GM23248 (cell line): ENCODE data around the gene PARVA. TPM values are rescaled to one million over a fixed set of nuclear protein-coding genes. Genes with fewer than 3 reads are reported as not detected.

Source experiments
- DNase-seq: peaks from one replicate; pipeline ENCODE4 v3.0.0-alpha.2; 2015
- H2AFZ ChIP-seq: fragments of 200-600 bp; sonication (generic); 2 replicates; pipeline ENCODE4 v1.6.1; 2016; ENCODE audit warnings: antibody characterized with exemption
- H3F3A ChIP-seq: fragments of 200-600 bp; sonication (generic); 2 replicates; pipeline ENCODE4 v1.6.1; 2016; ENCODE audit warnings: mild to moderate bottlenecking, antibody characterized with exemption, mixed run types; ENCODE audit not compliant: insufficient read depth
- H3K27ac ChIP-seq: fragments of 200-600 bp; sonication (generic); 2 replicates; pipeline ENCODE4 v1.5.1; 2016; ENCODE audit warnings: mild to moderate bottlenecking
- H3K27me3 ChIP-seq: fragments of 200-600 bp; sonication (generic); replicated peaks from 2 replicates; pipeline ENCODE4 v1.6.1; 2016; ENCODE audit warnings: mild to moderate bottlenecking; ENCODE audit not compliant: insufficient read depth
- H3K36me3 ChIP-seq: fragments of 200-600 bp; sonication (generic); 2 replicates; pipeline ENCODE4 v1.6.1; 2016; ENCODE audit warnings: low read depth, mild to moderate bottlenecking
- H3K4me1 ChIP-seq: fragments of 200-600 bp; sonication (generic); 2 replicates; pipeline ENCODE4 v1.6.1; 2016; ENCODE audit warnings: mild to moderate bottlenecking; ENCODE audit not compliant: insufficient read depth
- H3K4me2 ChIP-seq: fragments of 200-600 bp; sonication (generic); one replicate; pipeline ENCODE4 v1.6.1; 2016; ENCODE audit warnings: mild to moderate bottlenecking; ENCODE audit not compliant: unreplicated experiment
- H3K4me3 ChIP-seq: fragments of 200-600 bp; sonication (generic); 2 replicates; pipeline ENCODE4 v1.5.1; 2016; ENCODE audit warnings: mild to moderate bottlenecking
- H3K79me2 ChIP-seq: fragments of 200-600 bp; sonication (generic); 2 replicates; pipeline ENCODE4 v1.6.1; 2016; ENCODE audit warnings: mild to moderate bottlenecking; ENCODE audit not compliant: insufficient read depth
- H3K9ac ChIP-seq: fragments of 200-600 bp; sonication (generic); 2 replicates; pipeline ENCODE4 v1.6.1; 2016; ENCODE audit warnings: mild to moderate bottlenecking
- H3K9me2 ChIP-seq: fragments of 200-600 bp; sonication (generic); 2 replicates; pipeline ENCODE4 v1.6.1; 2016; ENCODE audit warnings: mixed run types, mild to moderate bottlenecking, moderate library complexity; ENCODE audit not compliant: insufficient read depth
- H3K9me3 ChIP-seq: fragments of 200-600 bp; sonication (generic); one replicate; pipeline ENCODE4 v1.6.1; 2017; ENCODE audit warnings: low read depth
- H4K20me1 ChIP-seq: fragments of 200-600 bp; sonication (generic); 2 replicates; pipeline ENCODE4 v1.6.0; 2016; ENCODE audit not compliant: insufficient read depth
- EZH2 ChIP-seq: fragments of 200-600 bp; sonication (generic); IDR thresholded peaks from 2 replicates; pipeline ENCODE4 v1.6.1; 2018; ENCODE audit warnings: antibody characterized with exemption, mild to moderate bottlenecking; ENCODE audit not compliant: insufficient read depth, poor library complexity, severe bottlenecking
- EZH2phosphoT487 ChIP-seq: fragments of 200-600 bp; sonication (generic); IDR thresholded peaks from 2 replicates; pipeline ENCODE4 v1.6.1; 2018; ENCODE audit warnings: antibody characterized with exemption, moderate library complexity, mild to moderate bottlenecking, low read depth; ENCODE audit not compliant: insufficient read depth
- WGBS, 2 experiments: methylation state at CpG; one replicate each; pipeline ENCODE4 v1.1.6; 2015 to 2017; ENCODE audit warnings: low lambda C conversion rate in 2 of 2, low coverage in 1 of 2; ENCODE audit errors: missing lambda C conversion rate in 2 of 2; 5-methylcytosine and 5-hydroxymethylcytosine counted together
- in situ Hi-C: fragments of 300-500 bp; cut with MboI; formaldehyde crosslinking; loops from 2 replicates; pipeline ENCODE4 v1.15.0; 2020
- polyA plus RNA-seq: library from polyadenylated mRNA; unstranded; fragments of >200 nt; fragmentation: Nextera tagmentation; extraction: Ambion mirVana; gene quantifications from 2 replicates; pipeline ENCODE4 v1.2.1, GENCODE V29; 2016
- total RNA-seq: library from RNA; depleted of rRNA; stranded (reverse); fragments of >200 nt; shearing (Covaris generic); gene quantifications from 2 replicates; pipeline ENCODE4 v1.2.3, GENCODE V29; 2014

PARVA gene
- total and polyA plus RNA-seq, 2 experiments from 2014 or later: 87.9 to 121 TPM

DNA sequence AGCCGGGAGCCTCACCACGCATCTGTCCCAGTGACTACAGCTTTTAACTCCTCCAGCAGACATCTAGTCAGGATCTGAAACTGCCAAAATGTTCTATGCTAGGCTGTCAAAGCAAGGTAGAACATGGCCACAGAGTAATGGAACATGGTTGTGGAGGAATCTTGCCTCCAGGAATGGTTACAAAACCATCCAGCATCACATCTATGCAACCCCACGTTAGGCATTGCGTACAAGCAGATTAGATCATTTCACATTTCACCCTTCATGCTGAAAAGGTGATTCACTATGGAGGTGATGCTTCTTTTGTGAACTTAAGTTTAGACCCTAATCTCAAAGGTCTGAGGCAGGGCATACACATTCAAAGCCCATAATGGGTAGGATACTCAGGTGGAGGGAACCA is 103.0 kb downstream of the PARVA start:
- H3F3A ChIP-seq: no peaks in the 10 kb centered on the region
- no peak overlapping the region for H3K4me2 ChIP-seq
- peaks cover 47% of the 10 kb centered on the region for H3K79me2 ChIP-seq
- no peaks in the 10 kb centered on the region for H3K27me3 ChIP-seq
- H3K36me3 ChIP-seq: peaks cover 42% of the 10 kb centered on the region
- H4K20me1 ChIP-seq: no peaks in the 10 kb centered on the region
- H3K9ac ChIP-seq: no peak overlapping the region
- in situ Hi-C loops: no loop called here
- no peak for TF ChIP-seq EZH2
- TF ChIP-seq EZH2phosphoT487: no peak
- WGBS, 2 experiments: 87 to 92% methylated on average over 4 of the region's 4 CpGs
- H3K9me3 ChIP-seq: no peaks in the 10 kb centered on the region
- no peaks in the 10 kb centered on the region for H3K9me2 ChIP-seq
- H3K27ac ChIP-seq: no peak overlapping the region
- no peak overlapping the region for H2AFZ ChIP-seq
- no peak for DNase-seq
- no peak overlapping the region for H3K4me3 ChIP-seq
- no peaks in the 10 kb centered on the region for H3K4me1 ChIP-seq

- Histone ChIP-seq H3K4me3 (no peak overlapping the region), H4K20me1 (no peaks in the 10 kb centered on the region), H3F3A (0 out of 2 replicates have a peak, but pooled peaks cover 1% of the 10 kb centered on the region), H3K4me2 (no peak overlapping the region), H3K27me3 (no peaks in the 10 kb centered on the region), H2AFZ (no peak overlapping the region), H3K9me3 (no peaks in the 10 kb centered on the region), H3K9ac (no peak overlapping the region), H3K9me2 (no peaks in the 10 kb centered on the region), H3K4me1 (no peaks in the 10 kb centered on the region), H3K27ac (no peak overlapping the region), H3K36me3 (peaks cover 48% of the 10 kb centered on the region), H3K79me2 (peaks cover 39% of the 10 kb centered on the region)
- DNase-seq: no peak
- TF ChIP-seq EZH2phosphoT487 (no peak), EZH2 (no peak)
- in situ Hi-C loops: no loop called here
- WGBS, 2 experiments: 100% methylated on average over 2 of the region's 2 CpGs
Observed at GRCh38 chr11:12482839-12483238, 105.5 kb downstream of the PARVA start.

DNA sequence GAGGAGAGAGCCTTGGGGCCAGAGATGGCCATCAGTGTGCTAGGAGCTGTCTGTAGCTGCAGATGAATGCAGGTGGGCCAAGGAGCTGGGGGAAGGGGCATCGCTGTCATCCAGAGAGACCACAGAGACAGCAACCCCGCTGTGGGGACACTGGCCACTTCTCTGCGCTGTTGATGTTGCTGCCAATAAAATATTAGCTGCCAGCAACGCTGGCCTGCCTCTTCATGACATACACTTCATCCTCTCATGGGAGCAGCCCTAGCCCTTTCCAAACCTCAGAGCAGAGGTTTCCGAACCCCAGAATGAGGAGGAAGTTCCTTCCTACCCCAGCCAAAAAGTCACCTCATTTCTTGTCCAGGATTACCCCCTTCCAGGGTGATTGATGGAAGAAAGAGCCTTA is 106.2 kb downstream of the PARVA start:
- in situ Hi-C loops: no loop called here
- no peak overlapping the region for H3K27ac ChIP-seq

GRCh38 chr11:12485328-12485727 is 108.0 kb downstream of the PARVA start:
- peaks cover 24% of the 10 kb centered on the region for H3K79me2 ChIP-seq
- peaks cover 53% of the 10 kb centered on the region for H3K36me3 ChIP-seq
- H3K4me2 ChIP-seq: no peak overlapping the region
- in situ Hi-C loops: no loop called here
- H3K9me2 ChIP-seq: no peaks in the 10 kb centered on the region
- no peak overlapping the region for H3K27ac ChIP-seq
- TF ChIP-seq EZH2: no peak
- no peak for TF ChIP-seq EZH2phosphoT487
- no peak overlapping the region for H3K9ac ChIP-seq
- H3K27me3 ChIP-seq: no peaks in the 10 kb centered on the region
- no peaks in the 10 kb centered on the region for H3K4me1 ChIP-seq
- WGBS, 2 experiments: 89 to 95% methylated on average over 1 of the region's 1 CpG
- H3K4me3 ChIP-seq: no peak overlapping the region
- peaks cover 7% of the 10 kb centered on the region for H3K9me3 ChIP-seq
- 0 out of 2 replicates have a peak, but pooled peaks cover 5% of the 10 kb centered on the region for H3F3A ChIP-seq
- H4K20me1 ChIP-seq: no peaks in the 10 kb centered on the region
- DNase-seq: no peak
- no peak overlapping the region for H2AFZ ChIP-seq

More for the DNA sequence above, 106.2 kb downstream of the PARVA start:
- H3K9me2 ChIP-seq: no peaks in the 10 kb centered on the region
- TF ChIP-seq EZH2phosphoT487 (no peak), EZH2 (no peak)
- DNase-seq: no peak
- no peaks in the 10 kb centered on the region for H3K27me3 ChIP-seq
- H3K9me3 ChIP-seq: no peaks in the 10 kb centered on the region
- 0 out of 2 replicates have a peak, but pooled peaks cover 5% of the 10 kb centered on the region for H3F3A ChIP-seq
- no peaks in the 10 kb centered on the region for H3K4me1 ChIP-seq
- no peak overlapping the region for H3K9ac ChIP-seq
- no peak overlapping the region for H3K4me2 ChIP-seq
- WGBS, 2 experiments: 74 to 84% methylated on average over 5 of the region's 5 CpGs
- H3K36me3 ChIP-seq: peaks cover 53% of the 10 kb centered on the region
- H3K4me3 ChIP-seq: no peak overlapping the region
- no peaks in the 10 kb centered on the region for H4K20me1 ChIP-seq
- H2AFZ ChIP-seq: no peak overlapping the region
- peaks cover 34% of the 10 kb centered on the region for H3K79me2 ChIP-seq

- Histone ChIP-seq H3K36me3 (peaks cover 46% of the 10 kb centered on the region), H3K9ac (no peak overlapping the region), H3K27me3 (no peaks in the 10 kb centered on the region), H3K9me3 (peaks cover 7% of the 10 kb centered on the region), H3K4me1 (peaks cover 1% of the 10 kb centered on the region; the same call in 1 of the 2 replicates), H3K4me2 (no peak overlapping the region), H3K4me3 (no peak overlapping the region), H4K20me1 (no peaks in the 10 kb centered on the region), H2AFZ (no peak overlapping the region), H3K79me2 (peaks cover 15% of the 10 kb centered on the region), H3F3A (peaks cover 13% of the 10 kb centered on the region), H3K27ac (no peak overlapping the region), H3K9me2 (no peaks in the 10 kb centered on the region)
- 100% methylated on average over 1 of the region's 1 CpG for WGBS, 2 experiments
- in situ Hi-C loops: no loop called here
- DNase-seq: no peak
- TF ChIP-seq EZH2 (no peak), EZH2phosphoT487 (no peak)
Observed at GRCh38 chr11:12489246-12489772, 111.9 kb downstream of the PARVA start.
